Fibroblast of the aortic adventitia (primary cell): ENCODE measurements around the gene ZNF300. TPM values are rescaled to one million over a fixed set of nuclear protein-coding genes. Genes with fewer than 3 reads are reported as not detected.

Source experiments
- DNase-seq: peaks from one replicate; pipeline ENCODE4 v3.0.0-alpha.2; 2010; ENCODE audit warnings: low read depth
- H3K4me3 ChIP-seq: 2 replicates; pipeline ENCODE4 v1.5.1; 2011; ENCODE audit warnings: low read depth, mild to moderate bottlenecking, control low read depth, low read length, moderate library complexity
- total RNA-seq: library from RNA; depleted of rRNA; stranded (reverse); fragments of >200 nt; gene quantifications from 2 replicates; pipeline ENCODE4 v1.2.3, GENCODE V29; 2012; ENCODE audit warnings: low replicate concordance
- TF ChIP-seq, protein P1 (sequence below): IDR thresholded peaks from 2 replicates; pipeline ENCODE4 v1.5.1; 2011; ENCODE audit warnings: mild to moderate bottlenecking, low read length, control low read depth, inconsistent platforms; ENCODE audit not compliant: insufficient read depth

The ZNF300 gene
- total RNA-seq, 1 donor: 7.5 TPM

DNA sequence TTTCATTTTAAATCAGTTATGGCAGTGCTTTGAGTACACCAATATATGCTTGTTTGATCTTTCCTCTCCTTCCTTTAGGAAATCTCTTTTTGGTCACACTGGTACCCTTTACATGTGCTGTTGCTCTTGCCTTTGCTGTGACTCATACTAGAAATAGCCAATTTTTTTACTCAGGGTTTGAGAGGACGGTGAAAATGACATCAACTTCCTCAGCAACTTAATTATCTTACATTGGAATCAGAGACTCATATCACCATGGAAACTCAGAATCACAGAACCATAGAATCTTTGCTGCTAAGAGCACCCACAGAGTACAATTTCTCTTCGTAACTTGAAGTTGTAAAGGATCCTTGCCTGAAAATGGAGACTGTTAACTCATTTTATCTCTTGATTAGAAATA, 13.8 kb upstream of the ZNF300 start:
- DNase-seq: no peak
- no peak overlapping the region for H3K4me3 ChIP-seq
- TF ChIP-seq, protein P1, sequence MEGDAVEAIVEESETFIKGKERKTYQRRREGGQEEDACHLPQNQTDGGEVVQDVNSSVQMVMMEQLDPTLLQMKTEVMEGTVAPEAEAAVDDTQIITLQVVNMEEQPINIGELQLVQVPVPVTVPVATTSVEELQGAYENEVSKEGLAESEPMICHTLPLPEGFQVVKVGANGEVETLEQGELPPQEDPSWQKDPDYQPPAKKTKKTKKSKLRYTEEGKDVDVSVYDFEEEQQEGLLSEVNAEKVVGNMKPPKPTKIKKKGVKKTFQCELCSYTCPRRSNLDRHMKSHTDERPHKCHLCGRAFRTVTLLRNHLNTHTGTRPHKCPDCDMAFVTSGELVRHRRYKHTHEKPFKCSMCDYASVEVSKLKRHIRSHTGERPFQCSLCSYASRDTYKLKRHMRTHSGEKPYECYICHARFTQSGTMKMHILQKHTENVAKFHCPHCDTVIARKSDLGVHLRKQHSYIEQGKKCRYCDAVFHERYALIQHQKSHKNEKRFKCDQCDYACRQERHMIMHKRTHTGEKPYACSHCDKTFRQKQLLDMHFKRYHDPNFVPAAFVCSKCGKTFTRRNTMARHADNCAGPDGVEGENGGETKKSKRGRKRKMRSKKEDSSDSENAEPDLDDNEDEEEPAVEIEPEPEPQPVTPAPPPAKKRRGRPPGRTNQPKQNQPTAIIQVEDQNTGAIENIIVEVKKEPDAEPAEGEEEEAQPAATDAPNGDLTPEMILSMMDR: no peak

DNA sequence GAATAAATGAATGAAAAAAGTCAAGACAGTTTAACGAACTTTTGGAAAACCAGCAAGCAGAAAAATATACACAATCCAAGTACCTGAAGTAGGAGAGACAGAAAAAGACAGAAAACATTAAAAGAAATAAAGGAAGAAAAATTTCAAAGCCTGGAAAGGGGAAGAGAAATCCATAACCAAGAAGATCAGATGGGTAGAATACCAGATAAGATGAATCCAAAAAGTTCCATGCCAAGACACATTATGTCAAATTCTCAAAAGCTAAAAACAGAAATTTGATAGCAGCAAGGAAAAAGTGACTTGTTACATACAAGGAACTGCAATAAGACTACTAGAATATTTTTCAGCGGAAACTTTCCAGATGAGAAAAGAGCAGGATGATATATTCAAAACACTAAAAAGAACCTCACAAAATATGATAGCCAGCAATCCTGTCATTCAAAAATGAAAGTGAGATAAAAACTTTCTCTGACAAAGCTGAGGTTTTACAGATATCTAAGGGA, 7.6 kb upstream of the ZNF300 start:
- no peak for DNase-seq
- no peak overlapping the region for H3K4me3 ChIP-seq
- TF ChIP-seq, protein P1: no peak

DNA sequence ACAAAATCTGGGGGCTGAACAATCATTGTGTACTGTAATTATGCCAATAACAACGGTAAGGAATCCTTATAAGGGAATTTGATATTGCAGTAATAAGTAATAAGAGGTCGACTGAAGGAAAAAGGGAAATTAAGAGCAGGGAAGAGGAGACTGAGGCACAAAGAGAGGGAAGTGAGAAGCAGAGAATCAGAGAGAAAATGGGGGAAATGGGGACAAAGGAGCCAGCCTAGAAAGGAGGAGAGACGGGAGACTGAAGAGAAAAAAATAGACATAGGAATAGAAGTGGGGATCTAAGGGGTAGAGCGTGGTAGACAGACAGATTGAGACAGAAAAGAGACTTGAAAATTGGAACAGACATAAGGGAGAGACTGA, 518 bp upstream of the ZNF300 start:
- TF ChIP-seq, protein P1: no peak
- peak overlapping the region; percentile 75 for H3K4me3 ChIP-seq
- DNase-seq: no peak

DNA sequence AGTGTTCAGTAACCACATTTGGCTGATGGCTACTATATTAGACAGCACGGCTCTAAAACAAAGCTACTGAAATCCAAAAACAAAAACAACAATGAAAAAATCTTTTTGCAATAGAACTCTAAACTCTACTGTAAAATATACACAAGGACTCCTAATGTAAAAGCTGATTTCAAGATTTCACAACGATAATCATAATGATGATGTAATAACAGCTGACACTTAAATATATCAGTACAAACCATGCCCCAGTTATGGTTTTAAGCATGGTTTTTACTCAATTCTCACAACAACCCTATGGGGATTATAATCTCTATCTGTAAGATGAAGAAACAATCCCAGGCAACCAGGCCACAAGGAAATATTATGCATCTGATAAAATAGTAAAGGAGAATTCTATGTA, 3.3 kb downstream of the ZNF300 start:
- H3K4me3 ChIP-seq: no peak overlapping the region
- DNase-seq: no peak
- TF ChIP-seq, protein P1: no peak

DNA sequence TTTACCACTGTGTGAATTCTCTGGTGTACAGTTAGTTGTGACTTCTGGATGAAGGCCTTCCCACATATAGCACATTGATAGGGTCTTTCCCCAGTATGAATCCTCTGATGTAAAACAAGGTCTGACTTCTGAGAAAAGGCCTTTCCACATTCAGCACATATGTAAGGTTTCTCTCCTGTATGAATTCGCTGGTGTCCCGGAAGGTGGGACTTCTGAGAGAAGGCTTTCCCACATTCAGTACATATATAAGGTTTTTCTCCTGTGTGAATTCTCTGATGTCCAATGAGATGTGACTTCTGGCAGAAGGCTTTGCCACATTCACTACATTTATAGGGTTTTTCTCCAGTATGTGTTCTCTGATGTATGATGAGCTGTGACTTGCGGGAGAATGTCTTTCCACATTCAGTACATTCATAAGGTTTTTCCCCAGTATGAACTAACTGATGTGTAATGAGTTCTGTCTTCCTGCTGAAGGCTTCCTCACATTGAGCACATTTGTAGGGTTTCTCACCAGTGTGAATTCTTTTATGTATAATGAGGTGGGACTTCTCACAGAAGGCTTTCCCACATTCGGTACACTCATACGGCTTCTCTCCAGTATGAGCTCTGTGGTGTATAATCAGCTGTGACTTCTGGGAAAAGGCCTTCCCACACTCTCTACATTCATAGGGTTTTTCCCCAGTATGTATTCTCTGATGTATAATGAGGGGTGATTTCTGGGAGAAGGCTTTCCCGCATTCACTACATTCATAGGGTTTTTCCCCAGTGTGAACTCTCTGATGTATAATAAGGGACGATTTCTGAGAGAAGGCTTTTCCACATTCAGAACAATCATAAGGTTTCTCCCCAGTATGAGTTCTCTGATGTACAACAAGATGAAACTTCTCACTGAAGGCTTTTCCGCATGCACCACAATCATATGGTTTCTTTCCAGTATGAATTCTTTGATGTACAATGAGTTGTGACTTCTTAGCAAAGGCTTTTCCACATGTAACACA, 9.1 kb downstream of the ZNF300 start:
- H3K4me3 ChIP-seq: no peak overlapping the region
- DNase-seq: no peak
- TF ChIP-seq, protein P1: no peak

DNA sequence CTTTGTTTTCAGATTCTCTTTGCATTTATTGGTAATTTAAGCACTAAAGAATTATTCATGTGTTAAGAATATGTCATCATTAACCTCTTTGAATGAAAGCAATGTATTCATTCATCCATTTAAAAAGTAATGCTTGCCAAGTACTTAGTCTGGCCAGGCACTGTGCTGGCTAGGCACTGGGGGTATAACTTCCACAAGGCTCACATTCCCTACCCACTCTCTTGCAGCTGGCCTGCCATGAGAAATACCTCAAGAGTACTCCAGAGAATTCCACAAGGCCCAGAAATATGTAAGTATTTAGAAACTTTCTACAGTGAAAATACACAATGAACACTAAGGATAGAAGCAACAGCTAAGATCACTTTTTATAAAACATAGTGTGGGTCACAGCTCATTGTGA, 25.4 kb downstream of the ZNF300 start:
- no peak overlapping the region for H3K4me3 ChIP-seq
- no peak for DNase-seq
- TF ChIP-seq, protein P1: no peak
